Measurements from ENCODE around the gene HASPIN.

HASPIN gene

DNA sequence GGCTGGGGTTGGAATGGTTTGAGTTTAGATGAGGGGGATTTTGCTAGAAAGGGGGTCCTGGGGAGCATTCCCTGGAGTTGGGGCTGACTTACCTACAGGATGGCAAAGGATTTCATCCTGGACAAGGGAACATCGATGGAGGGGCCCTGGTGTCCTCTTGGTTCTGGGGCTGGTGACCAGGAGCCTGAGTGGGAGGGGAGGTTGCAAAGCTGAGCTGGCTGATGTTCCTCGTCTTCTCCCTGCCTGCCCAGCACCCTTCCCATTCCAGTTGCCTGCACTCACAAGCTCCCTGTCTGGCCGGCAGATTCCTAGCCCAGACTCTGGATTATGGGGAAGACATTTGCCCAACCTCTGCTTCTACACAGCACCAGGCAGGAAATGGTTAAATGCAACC is 40.1 kb downstream of the HASPIN start:
- no peak for DNase-seq (ENCODE audit: low read depth in 2 of 2)

DNA sequence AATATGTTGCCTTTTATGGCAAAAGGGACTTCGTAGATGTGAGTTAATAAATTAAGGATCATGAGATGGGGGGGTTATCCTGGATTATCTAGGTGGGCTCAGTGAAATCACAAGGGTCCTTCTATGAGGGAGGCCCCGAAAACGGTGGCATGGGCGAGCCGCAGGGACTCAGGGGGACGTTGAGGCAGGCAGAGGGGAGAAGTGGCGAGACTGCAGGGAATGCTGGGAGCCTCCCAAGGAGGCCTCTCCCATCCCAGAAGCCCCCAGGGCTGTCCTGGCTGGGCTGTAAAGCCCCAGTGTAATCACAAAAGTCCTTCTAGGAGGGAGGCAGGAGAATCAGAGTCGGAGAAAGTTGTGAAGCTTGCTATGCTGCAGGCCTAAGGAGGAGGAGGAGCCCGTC is 42.3 kb downstream of the HASPIN start:
- no peak for DNase-seq (ENCODE audit: low read depth in 2 of 2)

DNA sequence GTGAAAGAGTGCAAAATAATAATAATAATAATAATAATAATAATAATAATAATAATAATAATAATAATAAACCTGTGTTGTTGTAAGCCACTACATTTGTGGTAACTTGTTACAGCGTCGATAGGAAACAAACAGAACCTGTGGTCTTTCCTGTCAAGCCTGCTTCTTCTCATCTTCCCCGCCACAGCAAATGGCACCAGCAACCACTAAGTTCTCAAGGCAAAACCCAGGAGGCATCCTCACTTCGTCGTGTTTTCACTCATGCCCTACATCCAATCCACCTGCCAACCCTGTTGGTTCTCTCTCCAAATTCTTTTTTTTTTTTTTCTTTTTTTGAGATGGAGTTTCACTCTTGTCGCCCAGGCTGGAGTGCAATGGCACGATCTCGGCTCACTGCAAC is 43.1 kb downstream of the HASPIN start:
- DNase-seq (ENCODE audit: low read depth in 2 of 2), result no peak

DNA sequence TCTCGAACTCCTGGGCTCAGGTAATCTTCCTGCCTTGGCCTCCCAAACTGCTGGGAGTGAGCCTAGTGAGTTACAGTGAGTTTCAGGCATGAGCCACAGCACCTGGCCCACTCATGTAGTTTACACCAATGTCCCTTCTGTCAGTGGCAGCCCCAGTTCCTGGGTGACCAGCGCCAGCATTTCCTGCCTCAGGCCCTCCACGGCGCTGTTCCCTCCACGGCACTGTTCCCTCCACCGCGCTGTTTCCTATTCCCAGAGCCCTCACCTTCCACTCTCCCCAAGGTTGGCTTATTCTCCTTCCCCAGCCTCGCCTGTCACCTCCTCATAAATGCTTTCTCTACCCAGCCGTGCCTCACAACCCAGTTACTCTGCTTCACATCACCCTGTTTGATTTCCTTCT is 44.6 kb downstream of the HASPIN start:
- no peak for DNase-seq (ENCODE audit: low read depth in 2 of 2)

DNA sequence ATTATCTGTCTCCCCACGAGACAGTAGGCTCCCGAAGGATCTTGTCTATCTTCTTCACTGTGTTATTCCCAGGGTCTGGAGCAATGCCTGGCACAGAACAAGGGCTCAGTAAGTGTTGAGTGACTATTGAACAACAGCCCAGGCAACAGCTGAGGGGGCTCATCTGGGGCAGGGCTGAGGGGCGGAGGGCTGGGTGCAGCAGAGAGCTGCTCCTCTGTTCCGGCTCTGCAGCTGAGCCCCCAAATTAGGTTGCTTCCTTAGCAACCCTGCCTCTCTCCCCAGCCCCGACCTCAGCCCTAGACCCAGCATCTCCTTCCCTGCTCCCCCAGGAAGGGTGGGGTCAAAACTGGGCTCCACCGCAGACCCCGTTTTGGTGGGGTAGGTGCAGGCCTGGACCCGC is 45.1 kb downstream of the HASPIN start:
- DNase-seq (ENCODE audit: low read depth in 2 of 2), result no peak

DNA sequence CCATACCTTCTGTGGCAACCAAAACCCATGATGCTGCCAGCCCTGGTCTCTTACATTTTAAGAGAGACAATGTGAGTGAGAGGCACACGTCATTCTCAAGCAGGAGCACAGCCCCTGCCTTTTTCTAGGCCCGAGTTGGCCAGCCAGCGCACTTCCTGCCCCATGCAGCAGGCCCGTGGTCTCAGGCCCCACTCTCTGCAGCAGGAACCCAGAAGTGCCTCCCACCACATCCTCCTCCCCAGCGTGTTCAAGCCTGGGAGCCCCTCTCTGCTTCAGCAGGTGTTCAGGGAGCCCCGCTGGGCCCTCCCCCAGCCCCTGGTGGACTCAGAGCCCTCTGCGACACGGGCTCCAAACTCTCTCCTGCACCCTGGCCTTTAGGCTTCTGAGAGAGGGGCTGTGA is 46.8 kb downstream of the HASPIN start:
- DNase-seq (ENCODE audit: low read depth in 2 of 2), result peak; percentile 21 to 36

DNA sequence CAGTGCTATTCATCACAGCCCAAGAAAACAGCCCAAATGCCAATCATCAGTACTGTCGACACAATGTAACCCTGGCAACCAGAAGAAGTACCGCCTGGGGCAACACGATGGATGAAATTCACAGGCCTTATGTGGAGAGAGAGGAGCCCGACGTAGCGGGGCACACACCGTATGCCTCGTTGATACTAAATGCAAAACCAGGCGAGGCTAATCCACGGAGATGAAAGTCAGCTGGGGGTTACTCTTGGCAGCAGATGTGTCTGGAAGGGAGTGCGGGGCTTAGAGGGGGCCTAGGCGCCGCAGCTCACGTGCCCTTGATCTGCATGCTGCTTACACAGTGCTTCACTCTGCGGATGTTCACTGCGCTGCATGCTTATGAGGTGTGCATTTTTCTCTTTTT is 47.4 kb downstream of the HASPIN start:
- DNase-seq (ENCODE audit: low read depth in 2 of 2), result no peak

DNA sequence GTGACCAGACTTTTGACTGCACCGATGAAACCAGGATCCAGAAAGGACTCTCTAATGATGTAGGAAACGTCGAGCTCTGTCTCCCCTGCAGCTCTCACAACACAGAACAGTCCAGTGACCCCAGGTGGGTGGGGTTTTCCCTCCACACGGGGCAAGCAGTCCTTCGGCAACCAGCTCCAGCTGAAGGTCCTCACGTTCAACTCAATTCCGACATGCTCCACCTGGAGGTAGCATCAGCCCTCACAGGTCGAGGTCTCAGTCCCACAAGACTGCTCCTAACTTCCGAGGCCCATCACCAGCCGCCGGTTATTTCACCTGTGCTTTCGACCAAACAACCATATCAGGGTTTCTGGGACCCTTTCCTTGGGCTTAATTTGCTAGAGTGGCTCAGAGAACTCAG is 49.1 kb downstream of the HASPIN start:
- no peak for DNase-seq (ENCODE audit: low read depth in 2 of 2)

DNA sequence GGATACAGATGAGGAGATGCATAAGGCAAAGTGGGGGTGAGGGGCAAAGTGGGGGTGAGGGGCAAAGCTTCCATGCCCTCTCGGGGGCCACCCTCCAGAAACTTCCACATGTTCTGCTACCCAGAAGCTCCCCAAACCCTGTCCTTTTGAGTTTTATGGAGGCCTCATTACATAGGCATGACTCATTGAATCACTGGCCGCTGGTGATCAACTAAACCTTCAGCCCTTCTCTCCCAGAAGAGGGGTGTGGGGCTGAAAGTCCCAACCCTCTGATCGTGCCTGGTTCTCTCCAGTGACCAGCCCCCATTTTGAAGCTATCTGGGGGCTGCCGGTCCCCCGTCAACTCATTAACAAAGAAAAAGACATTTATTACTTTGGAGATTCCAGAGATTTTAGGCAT is 49.8 kb downstream of the HASPIN start:
- DNase-seq (ENCODE audit: low read depth in 2 of 2), result no peak

DNA sequence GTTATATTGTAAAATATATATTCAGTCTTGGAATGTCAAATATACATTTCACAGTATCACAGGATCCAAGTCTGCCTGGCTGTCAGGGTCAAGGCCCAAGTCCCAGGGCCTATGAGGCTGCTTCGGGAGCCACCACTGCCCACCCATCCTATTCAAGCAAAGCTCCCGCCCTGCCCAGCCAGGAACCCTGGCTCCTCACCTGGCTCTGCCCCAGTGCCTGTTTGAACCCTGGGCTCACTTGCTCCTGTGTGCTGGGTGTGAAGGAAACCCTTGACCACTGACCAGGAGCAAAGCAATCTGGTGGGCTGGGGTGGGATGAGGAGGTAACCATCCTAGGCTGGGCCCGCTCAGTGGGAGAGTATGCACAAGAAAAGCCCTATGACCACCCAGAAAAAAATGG is 50.3 kb downstream of the HASPIN start:
- no peak for DNase-seq (ENCODE audit: low read depth in 2 of 2)
